Measurements from ENCODE around the gene FGD5.

- TF ChIP-seq POLR2AphosphoS5 (IDR thresholded peaks at IDR 0.05; ENCODE audit: low read depth, low read length): no peak
- TF ChIP-seq REST (IDR thresholded peaks at IDR 0.05; ENCODE audit: insufficient read depth in 1 of 2, low read depth in 2 of 2, low read length in 2 of 2): no peak
- TF ChIP-seq SIN3A (IDR thresholded peaks at IDR 0.05; ENCODE audit: borderline replicate concordance, insufficient read depth, low read length): no peak
Measured at GRCh38 chr3:14829811-14830210, 11.0 kb downstream of the FGD5 start.

Data from PFSK-1 (cell line).